ENCODE data around the gene PFKL.

The PFKL gene

GRCh38 chr21:44324106-44324853 is 24.4 kb downstream of the PFKL start:
- H3K4me3 ChIP-seq (ENCODE audit: low read depth, low read length), result no peak overlapping the region
- no peak for DNase-seq (ENCODE audit: low read depth)

DNA sequence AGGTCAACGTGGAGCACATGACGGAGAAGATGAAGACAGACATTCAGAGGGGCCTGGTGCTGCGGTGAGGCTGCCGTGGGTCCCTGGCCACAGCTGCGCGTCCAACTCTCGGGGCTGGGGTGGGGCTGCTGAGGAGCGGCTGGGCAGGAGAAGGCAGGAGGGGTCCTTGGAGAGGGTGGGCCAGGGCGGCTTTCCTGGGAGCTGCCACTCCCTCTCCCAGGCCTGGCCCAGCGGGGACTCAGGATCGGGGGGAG is 24.9 kb downstream of the PFKL start:
- DNase-seq (ENCODE audit: low read depth), result no peak

DNA sequence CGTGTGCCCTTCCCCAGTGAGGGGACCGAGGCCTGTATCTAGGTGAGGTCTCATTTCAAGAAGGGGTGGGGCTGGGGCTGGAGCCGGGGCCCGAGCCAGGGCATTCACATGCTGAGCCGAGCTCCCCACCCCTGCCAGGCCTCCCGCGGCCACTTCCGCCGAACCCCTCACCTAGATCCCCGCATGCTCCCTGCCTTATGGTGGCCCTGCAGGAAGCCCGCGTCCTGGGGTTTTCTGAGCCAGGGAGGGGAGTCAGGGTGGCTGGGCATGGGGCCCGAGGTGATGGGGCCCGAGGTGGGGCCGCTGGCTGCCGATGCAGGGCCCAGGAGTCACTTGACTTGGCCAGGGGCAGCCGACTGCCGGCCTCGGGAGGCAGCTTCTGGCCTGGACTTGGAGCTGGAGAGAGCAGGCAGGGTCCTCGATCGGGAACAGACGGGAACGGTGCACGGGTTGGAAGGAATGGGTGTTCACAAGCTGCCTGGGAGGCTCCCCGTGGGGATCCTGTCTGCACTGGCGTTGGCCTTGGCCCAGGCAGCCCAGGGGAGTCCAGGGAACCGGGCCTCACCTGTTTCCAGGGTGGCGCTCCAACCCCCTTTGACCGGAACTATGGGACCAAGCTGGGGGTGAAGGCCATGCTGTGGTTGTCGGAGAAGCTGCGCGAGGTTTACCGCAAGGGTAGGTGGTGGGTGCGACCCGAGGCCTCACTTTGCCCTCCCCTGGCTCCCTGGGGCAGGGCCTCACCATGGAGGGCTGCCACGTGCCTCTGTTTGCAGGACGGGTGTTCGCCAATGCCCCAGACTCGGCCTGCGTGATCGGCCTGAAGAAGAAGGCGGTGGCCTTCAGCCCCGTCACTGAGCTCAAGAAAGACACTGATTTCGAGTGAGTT is 25.8 kb downstream of the PFKL start:
- no peak for DNase-seq (ENCODE audit: low read depth)
- H3K4me3 ChIP-seq (ENCODE audit: low read depth, low read length), result no peak overlapping the region

More for the DNA sequence above, 24.9 kb downstream of the PFKL start:
- no peak overlapping the region for H3K4me3 ChIP-seq (ENCODE audit: low read depth, low read length)

DNA sequence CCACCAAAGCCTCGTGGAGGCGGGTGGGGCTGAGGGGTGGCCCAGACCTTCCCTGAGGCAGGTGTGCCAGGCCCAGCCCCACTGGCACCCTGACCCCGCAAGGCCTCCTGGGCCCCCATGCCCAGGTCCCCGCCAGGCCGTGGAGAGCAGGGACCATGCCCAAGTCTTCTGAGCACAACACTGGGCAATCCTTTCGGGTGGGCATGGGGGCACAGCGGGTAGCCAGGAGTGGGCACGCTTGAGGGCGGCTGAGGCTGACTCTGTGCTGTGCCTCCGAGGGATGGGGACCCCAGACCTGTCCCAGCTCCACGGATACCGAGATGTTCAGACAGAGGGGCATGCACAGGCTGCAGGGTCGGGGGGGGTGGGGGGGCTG is 26.4 kb downstream of the PFKL start:
- DNase-seq (ENCODE audit: low read depth), result no peak
- H3K4me3 ChIP-seq (ENCODE audit: low read depth, low read length), result no peak overlapping the region

DNA sequence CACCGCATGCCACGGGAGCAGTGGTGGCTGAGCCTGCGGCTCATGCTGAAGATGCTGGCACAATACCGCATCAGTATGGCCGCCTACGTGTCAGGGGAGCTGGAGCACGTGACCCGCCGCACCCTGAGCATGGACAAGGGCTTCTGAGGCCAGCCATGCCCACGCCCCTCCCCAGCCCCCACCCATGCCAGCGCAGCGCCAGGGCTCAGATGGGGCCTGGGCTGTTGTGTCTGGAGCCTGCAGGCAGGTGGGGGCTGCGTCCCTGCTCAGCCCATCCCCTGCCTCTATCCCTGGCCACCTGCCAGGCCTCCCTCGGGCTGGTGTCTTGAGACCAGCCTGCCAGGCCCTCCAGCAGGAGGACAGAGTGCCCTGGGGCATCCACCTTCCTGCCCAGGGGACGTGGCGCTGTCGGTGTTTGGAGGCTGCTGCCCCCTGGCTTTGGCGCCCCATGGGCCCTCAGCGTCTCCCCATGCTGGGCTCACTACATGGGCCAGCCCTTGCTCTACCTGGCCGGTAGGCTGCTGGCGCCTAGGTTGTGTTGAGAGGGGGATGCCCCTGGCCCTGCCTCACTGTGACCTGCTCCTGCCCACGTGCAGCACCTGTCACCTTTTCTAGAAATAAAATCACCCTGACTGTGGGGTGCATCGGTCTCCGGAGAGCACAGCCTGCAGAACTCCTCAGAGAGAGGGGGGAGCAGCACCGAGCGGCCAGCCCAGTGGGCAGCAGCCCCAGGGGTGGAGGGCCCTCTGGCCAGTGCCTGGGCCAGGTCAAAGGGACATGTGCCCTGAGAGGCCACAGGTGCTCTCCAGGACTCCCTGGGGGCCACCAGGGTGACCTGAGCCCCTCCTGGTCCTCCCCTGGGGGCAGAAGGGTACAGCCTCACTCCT is 27.1 kb downstream of the PFKL start:
- H3K4me3 ChIP-seq (ENCODE audit: low read depth, low read length), result no peak overlapping the region
- no peak for DNase-seq (ENCODE audit: low read depth)

GRCh38 chr21:44327603-44327974 is 27.7 kb downstream of the PFKL start:
- no peak for DNase-seq (ENCODE audit: low read depth)
- no peak overlapping the region for H3K4me3 ChIP-seq (ENCODE audit: low read depth, low read length)

DNA sequence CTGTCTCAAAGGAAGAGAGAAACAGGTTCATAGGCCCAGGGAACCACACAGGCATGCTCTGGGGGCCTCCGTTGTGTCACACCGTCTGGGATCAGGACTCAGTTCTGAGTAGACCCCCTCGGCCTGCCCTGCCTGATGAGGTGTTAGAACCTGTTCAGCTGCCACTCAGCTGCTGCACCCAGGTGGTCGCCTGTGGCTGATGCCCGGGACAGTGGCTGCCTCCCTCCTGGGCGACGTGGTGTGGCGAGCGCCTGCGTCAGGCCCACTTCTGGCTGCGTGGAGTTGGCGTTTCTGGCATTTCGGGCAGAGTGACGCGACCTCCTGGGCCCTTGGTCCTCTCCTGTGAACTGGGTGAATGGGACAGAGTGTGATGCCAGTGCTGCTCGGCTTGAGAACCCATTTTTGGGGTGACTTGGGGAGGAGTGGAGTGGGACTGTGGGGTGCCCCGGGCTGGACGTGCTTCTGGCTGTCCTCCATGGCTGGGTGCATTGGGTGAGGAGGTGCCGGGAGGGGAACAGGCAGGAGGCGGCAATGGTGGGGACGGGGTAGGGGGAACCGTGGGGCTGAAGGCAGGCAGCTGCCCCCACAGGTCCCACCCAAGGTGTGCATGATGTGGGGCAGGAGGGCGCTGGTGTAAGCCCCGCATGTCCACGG is 28.5 kb downstream of the PFKL start:
- DNase-seq (ENCODE audit: low read depth), result no peak
- no peak overlapping the region for H3K4me3 ChIP-seq (ENCODE audit: low read depth, low read length)

GRCh38 chr21:44329086-44329889 is 29.4 kb downstream of the PFKL start:
- no peak overlapping the region for H3K4me3 ChIP-seq (ENCODE audit: low read depth, low read length)

GRCh38 chr21:44329971-44330681 is 30.3 kb downstream of the PFKL start:
- no peak for DNase-seq (ENCODE audit: low read depth)
- no peak overlapping the region for H3K4me3 ChIP-seq (ENCODE audit: low read depth, low read length)

More at GRCh38 chr21:44329086-44329889, 29.4 kb downstream of the PFKL start:
- DNase-seq (ENCODE audit: low read depth), result no peak

DNA sequence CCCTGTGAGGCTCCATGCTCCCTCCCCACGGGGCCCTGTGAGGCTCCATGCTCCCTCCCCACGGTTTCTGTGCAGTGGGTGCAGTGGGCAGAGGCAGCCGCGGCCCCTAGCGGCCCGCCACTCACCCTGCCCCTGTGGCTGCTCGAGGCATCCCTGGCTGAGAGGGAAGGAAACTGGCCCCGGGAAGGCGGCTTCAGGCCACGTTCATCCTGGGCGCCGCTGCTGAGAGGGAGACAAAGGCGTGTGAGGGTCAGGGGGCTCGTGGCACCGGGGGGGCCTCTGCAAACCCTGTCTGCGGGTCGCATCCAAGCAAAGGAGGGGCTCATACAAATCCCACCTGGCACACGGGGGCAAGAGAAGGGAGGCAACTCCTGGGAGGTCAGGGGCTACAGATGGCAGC is 30.8 kb downstream of the PFKL start:
- DNase-seq (ENCODE audit: low read depth), result no peak

GRCh38 chr21:44331209-44331608 is 31.4 kb downstream of the PFKL start:
- no peak for DNase-seq (ENCODE audit: low read depth)
- H3K4me3 ChIP-seq (ENCODE audit: low read depth, low read length), result no peak overlapping the region

More for the DNA sequence above, 30.8 kb downstream of the PFKL start:
- H3K4me3 ChIP-seq (ENCODE audit: low read depth, low read length), result no peak overlapping the region

DNA sequence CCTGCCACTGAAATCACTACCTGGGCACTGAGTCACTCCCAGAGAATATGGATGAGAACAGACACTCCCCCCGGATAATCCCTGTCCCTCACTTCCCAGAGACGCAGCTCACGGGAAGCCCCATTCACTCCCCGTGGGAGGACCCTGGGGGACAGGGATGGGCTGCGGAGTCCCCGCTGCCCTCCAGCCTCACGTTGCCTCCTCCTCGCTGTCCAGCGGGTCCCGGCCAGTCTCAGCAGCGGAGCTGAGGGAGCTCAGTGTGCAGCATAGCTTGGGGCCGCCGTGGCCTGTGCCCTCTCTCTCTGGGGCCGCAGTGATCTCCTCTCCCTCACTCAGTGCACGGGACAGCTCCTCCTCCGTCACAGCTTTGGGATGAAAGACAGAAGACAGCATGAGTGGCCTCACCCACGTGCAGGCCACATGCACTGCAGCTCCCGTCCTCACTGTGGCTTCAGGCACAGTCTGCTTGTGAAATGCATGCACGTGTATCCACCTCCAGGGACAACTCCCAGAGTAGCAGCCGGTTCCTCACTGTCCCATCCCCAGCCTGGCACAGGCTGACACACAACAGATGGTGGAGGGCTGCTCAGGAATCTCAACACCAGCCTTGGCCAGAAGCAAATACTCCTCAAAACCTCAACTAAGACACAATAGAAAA is 31.9 kb downstream of the PFKL start:
- DNase-seq (ENCODE audit: low read depth), result peak; percentile 4
- H3K4me3 ChIP-seq (ENCODE audit: low read depth, low read length), result no peak overlapping the region

DNA sequence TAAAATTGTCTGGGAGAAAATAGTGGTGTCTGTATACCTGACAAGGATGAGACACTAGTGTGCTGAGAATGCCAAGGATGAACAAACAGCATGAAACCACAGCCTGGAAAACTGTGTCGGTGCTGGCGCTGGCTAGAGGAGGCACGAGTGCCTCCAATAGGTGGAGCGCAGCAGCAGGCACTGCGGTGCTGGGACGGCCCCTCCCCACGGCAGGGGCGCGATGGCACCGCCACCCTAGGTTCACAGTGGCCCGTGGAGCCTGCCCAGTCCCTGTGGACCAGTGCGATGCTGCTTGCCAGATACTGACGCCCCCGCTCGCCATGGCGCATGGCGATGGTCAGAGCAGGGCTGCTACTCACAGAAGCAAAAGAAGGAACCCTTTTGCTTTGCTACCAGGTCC is 32.5 kb downstream of the PFKL start:
- DNase-seq (ENCODE audit: low read depth), result no peak
- H3K4me3 ChIP-seq (ENCODE audit: low read depth, low read length), result no peak overlapping the region

GRCh38 chr21:44332965-44333364 is 33.1 kb downstream of the PFKL start:
- no peak overlapping the region for H3K4me3 ChIP-seq (ENCODE audit: low read depth, low read length)
- DNase-seq (ENCODE audit: low read depth), result no peak

DNA sequence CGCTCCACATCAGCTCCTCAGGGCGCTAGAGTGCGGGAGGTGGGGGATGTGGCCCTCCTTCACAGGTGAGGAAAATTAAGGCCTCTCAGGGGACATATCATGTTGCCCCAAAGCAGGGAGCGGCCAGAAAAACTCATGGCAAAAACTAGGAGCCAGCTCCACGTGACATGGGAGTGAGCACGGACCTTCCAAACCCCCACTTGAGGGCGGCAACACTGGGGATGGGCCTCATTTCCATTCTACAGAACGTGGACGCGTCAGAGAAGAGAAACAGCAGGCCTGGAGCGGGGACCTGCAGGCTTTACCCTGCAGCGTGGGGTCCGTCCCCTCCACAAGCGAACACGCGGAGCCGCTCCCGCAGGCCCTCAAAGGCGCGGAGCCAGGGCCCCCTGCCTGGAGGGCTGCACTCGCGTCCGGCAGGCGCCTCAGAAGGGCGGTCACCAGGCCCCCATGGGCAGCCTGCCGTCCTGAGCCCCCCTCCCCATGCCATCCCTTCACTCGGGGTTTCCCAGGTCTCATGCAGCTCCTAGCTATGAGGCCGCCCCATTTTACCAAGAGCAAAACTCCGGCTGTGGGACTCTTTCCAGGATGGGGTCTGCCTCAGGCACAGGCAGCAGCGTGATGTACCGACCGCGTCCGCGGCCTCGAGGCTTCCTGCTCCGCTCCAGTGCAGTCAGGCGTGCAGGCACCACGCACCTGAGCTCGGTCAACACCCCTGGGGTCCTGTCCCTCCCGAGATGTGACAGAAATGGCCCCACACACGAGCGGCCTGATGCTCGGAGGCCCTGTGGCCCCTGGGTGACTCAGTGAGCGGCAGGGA is 33.9 kb downstream of the PFKL start:
- no peak overlapping the region for H3K4me3 ChIP-seq (ENCODE audit: low read depth, low read length)
- DNase-seq (ENCODE audit: low read depth), result no peak

- no peak overlapping the region for H3K4me3 ChIP-seq (ENCODE audit: low read depth, low read length)
- no peak for DNase-seq (ENCODE audit: low read depth)
Observed at GRCh38 chr21:44334329-44335030, 34.6 kb downstream of the PFKL start.
